HG02642 (cell line): ENCODE data around the gene LRRC8A.
"Not testable (repeated sequence)": the region's sequence is repeated elsewhere in the genome, so short reads cannot be mapped to it uniquely, and the experiment has no call there.

Source experiments
- ATAC-seq: cut with Tn5 transposase; IDR thresholded peaks from one replicate; pipeline ENCODE4 v1.9.1; 2021; ENCODE audit warnings: mild to moderate bottlenecking; ENCODE audit not compliant: unreplicated experiment, poor library complexity

LRRC8A gene

DNA sequence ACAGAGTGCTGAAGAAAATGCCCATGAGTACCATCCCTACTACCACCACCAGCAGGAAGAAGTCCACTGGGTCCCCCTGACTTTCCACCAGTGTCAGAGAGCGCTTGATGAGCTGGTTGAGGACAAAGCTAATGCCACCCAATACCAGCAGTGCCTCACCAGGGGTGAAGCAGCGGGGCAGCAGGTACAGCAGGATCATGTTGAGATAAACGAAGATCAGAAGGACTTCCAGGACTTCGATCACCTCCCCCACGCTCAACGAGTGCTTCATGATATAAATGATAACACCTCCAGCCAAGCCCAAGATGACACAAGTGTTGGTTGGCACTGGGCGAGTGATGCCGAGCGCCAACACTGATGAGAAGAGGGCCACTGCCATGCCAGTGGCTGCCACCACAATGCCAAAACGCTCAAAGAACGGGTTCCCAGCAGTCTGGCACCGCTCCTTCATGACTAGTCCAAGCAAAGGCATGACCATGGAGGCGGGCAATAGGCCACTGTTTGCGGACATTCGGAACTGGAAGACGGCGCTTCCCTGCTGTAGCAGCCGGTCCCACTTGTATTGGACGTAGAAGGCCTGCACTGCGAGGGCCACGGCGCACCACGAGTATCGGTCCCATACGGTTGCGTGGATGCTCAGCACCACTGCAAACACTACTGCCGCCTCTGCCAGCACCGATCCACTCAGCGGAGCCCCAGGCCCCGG lies 64.8 kb downstream of the LRRC8A start:
- peak; percentile 30 for ATAC-seq

DNA sequence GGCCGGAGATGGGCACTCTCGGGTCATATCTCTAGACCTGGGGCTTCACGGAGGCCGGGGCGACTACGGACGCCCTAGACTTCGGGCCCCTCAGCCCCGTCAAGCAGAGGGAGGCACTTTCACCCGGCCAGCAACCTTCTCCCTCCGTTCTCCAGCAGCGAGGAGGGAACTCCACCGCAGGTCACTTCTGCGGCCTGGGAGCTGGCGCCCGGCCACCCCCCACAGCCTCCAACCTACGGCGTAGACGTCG lies 65.3 kb downstream of the LRRC8A start:
- no peak for ATAC-seq

DNA sequence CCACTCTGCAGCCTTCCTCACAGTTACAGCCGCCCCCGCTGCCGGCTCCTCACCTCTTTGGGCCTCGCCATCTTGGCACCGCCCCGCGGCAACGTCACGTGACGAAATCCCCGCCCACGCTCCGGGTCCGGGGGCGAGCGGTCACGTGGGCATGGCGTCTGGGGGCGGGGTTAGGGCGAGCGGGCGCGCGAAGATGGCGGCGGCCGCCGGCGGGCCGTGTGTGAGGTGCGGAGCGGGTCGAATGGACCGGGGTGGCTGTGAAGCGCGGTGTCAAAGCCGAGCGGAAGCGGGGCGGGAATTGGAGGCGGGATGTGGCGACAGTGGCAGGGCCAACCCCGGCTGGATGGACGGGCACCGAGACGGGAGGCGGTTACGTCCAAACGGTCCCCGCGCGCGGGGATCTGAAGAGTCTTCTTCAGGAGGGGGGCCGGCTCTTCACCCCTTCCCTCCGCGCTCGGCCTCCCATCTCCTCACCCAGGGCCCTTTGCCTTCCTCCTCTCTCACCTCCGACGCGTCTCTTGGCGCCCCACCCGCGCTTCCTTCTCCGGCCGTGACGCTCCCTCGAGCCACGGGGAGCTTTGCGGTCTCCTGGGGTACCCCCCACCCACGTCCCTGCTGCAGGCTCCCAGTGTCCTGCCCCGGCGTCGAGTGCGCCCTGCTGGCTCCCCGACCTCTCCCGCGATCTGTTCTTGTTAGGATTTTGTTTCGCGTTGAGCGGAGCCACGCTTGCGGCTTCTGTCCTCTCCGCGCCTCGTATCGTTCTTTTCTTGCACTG lies 65.8 kb downstream of the LRRC8A start, which contains the start of the genes DOLK and NUP188:
DOLK (minus strand) TSS at position 77 of the 775 bp plus-strand sequence. CDS start 300 bp downstream, outside the sequence.
NUP188 (plus strand) TSS at position 173 of the 775 bp plus-strand sequence; CDS start at position 194, 21 bp downstream.
- ATAC-seq = peak; percentile 79

DNA sequence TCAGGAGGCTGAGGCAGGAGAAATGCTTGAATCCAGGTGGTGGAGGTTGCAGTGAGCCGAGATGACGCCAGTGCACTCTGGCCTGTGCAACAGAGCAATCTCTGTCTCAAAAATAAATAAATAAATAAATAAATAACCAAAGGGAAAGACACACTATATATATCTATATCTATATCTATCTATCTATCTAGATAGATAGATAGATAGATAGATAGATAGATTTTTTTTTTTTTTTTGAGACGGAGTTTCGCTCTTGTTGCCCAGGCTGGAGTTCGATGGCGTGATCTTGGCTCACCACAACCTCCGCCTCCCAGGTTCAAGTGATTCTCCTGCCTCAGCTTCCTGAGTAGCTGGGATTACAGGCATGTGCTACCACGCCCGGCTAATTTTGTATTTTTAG lies 79.5 kb downstream of the LRRC8A start:
- ATAC-seq = not testable (repeated sequence)
